ENCODE results near the gene MTARC1.

The MTARC1 gene

GRCh38 chr1:220797553-220797952 lies 10.8 kb downstream of the MTARC1 start:
- TF ChIP-seq CTCF (IDR thresholded peaks at IDR 0.05; ENCODE audit: borderline replicate concordance, control extremely low read depth, extremely low read depth, insufficient read depth, missing control alignments) = no peak
- in situ Hi-C loops (cut with MboI; ENCODE audit: low sequenced_read_pairs, unreplicated experiment) = loop anchor here (25.0 kb wide), 2 partner anchors 510 to 960 kb away; no protein-coding TSS in a partner anchor

GRCh38 chr1:220798338-220798737 lies 11.6 kb downstream of the MTARC1 start:
- TF ChIP-seq CTCF (IDR thresholded peaks at IDR 0.05; ENCODE audit: borderline replicate concordance, control extremely low read depth, extremely low read depth, insufficient read depth, missing control alignments) = no peak
- in situ Hi-C loops (cut with MboI; ENCODE audit: low sequenced_read_pairs, unreplicated experiment) = loop anchor here (25.0 kb wide), 2 partner anchors 511 to 961 kb away; no protein-coding TSS in a partner anchor
- no peak for DNase-seq (ENCODE audit: low spot score)

More at GRCh38 chr1:220797553-220797952, 10.8 kb downstream of the MTARC1 start:
- DNase-seq (ENCODE audit: low spot score) = no peak

GRCh38 chr1:220800262-220800661 lies 13.5 kb downstream of the MTARC1 start:
- DNase-seq (ENCODE audit: low spot score) = no peak
- in situ Hi-C loops (cut with MboI; ENCODE audit: low sequenced_read_pairs, unreplicated experiment) = no loop called here
- TF ChIP-seq CTCF (IDR thresholded peaks at IDR 0.05; ENCODE audit: borderline replicate concordance, control extremely low read depth, extremely low read depth, insufficient read depth, missing control alignments) = no peak

GRCh38 chr1:220803401-220804201 lies 16.9 kb downstream of the MTARC1 start:
- peak; percentile 65 for TF ChIP-seq CTCF (IDR thresholded peaks at IDR 0.05; ENCODE audit: borderline replicate concordance, control extremely low read depth, extremely low read depth, insufficient read depth, missing control alignments)
- in situ Hi-C loops (cut with MboI; ENCODE audit: low sequenced_read_pairs, unreplicated experiment) = no loop called here
- peak; percentile 43 for DNase-seq (ENCODE audit: low spot score)

- in situ Hi-C loops (cut with MboI; ENCODE audit: low sequenced_read_pairs, unreplicated experiment) = no loop called here
- TF ChIP-seq CTCF (IDR thresholded peaks at IDR 0.05; ENCODE audit: borderline replicate concordance, control extremely low read depth, extremely low read depth, insufficient read depth, missing control alignments) = no peak
- no peak for DNase-seq (ENCODE audit: low spot score)
Observed at GRCh38 chr1:220804202-220804586, 17.5 kb downstream of the MTARC1 start.

GRCh38 chr1:220806408-220806807 lies 19.7 kb downstream of the MTARC1 start:
- no peak for TF ChIP-seq CTCF (IDR thresholded peaks at IDR 0.05; ENCODE audit: borderline replicate concordance, control extremely low read depth, extremely low read depth, insufficient read depth, missing control alignments)
- in situ Hi-C loops (cut with MboI; ENCODE audit: low sequenced_read_pairs, unreplicated experiment) = no loop called here
- DNase-seq (ENCODE audit: low spot score) = no peak

Measured in GM13976 (cell line).